Loucy (cell line): ENCODE data around the gene TOX2.

Source experiments
- H2AFZ ChIP-seq: fragments of 200-600 bp; sonication (generic); 2 replicates; pipeline ENCODE4 v1.6.0; 2016; ENCODE audit warnings: antibody characterized with exemption, mild to moderate bottlenecking, low read length, moderate library complexity
- H3F3A ChIP-seq: fragments of 200-600 bp; 2 replicates; pipeline ENCODE4 v1.6.0; 2016; ENCODE audit warnings: antibody characterized with exemption, low read depth, mild to moderate bottlenecking
- H3K27me3 ChIP-seq: fragments of 200-600 bp; sonication (generic); 2 replicates; pipeline ENCODE4 v1.6.1; 2014; ENCODE audit warnings: low read length, mild to moderate bottlenecking; ENCODE audit not compliant: insufficient read depth, poor library complexity, severe bottlenecking
- H3K36me3 ChIP-seq: fragments of 200-600 bp; sonication (generic); 2 replicates; pipeline ENCODE4 v1.6.1; 2016; ENCODE audit warnings: low read length; ENCODE audit not compliant: insufficient read depth
- H3K4me1 ChIP-seq: fragments of 200-600 bp; sonication (generic); 2 replicates; pipeline ENCODE4 v1.5.1; 2014; ENCODE audit warnings: low read length, mild to moderate bottlenecking; ENCODE audit not compliant: insufficient read depth, poor library complexity, severe bottlenecking
- H3K4me2 ChIP-seq: fragments of 200-600 bp; sonication (generic); 2 replicates; pipeline ENCODE4 v1.6.0; 2014; ENCODE audit warnings: antibody characterized with exemption, low read length, low read depth, mild to moderate bottlenecking; ENCODE audit not compliant: poor library complexity, severe bottlenecking
- H3K4me3 ChIP-seq: fragments of 200-600 bp; sonication (generic); 2 replicates; pipeline ENCODE4 v1.5.1; 2014; ENCODE audit warnings: low read length, mild to moderate bottlenecking, mixed read lengths; ENCODE audit not compliant: poor library complexity, severe bottlenecking
- H3K79me2 ChIP-seq: fragments of 200-600 bp; sonication (generic); 2 replicates; pipeline ENCODE4 v1.6.1; 2014; ENCODE audit warnings: low read length; ENCODE audit not compliant: insufficient read depth
- H3K9ac ChIP-seq: fragments of 200-600 bp; sonication (generic); 2 replicates; pipeline ENCODE4 v1.6.0; 2014; ENCODE audit warnings: mild to moderate bottlenecking, low read depth, low read length, moderate library complexity; ENCODE audit not compliant: poor library complexity, severe bottlenecking
- H3K9me2 ChIP-seq: fragments of 200-600 bp; sonication (generic); replicated peaks from 2 replicates; pipeline ENCODE4 v1.6.1; 2016; ENCODE audit warnings: low read depth, low read length, mixed read lengths
- H3K9me3 ChIP-seq: fragments of 200-600 bp; sonication (generic); 2 replicates; pipeline ENCODE4 v1.6.1; 2014; ENCODE audit warnings: mild to moderate bottlenecking, antibody characterized with exemption, low read length, low read depth; ENCODE audit not compliant: insufficient read depth
- H4K20me1 ChIP-seq: fragments of 200-600 bp; sonication (generic); 2 replicates; pipeline ENCODE4 v1.6.0; 2014; ENCODE audit warnings: antibody characterized with exemption, low read length, mild to moderate bottlenecking; ENCODE audit not compliant: insufficient read depth, poor library complexity, severe bottlenecking
- EZH2phosphoT487 ChIP-seq: fragments of 200-600 bp; IDR thresholded peaks from 2 replicates; pipeline ENCODE4 v1.6.1; 2018; ENCODE audit warnings: antibody characterized with exemption, mild to moderate bottlenecking, moderate library complexity, borderline replicate concordance
- TF ChIP-seq, protein P1 (sequence below): fragments of 200-600 bp; sonication (generic); conservative IDR thresholded peaks from 2 replicates; pipeline ENCODE4 v1.5.1; 2014; ENCODE audit warnings: mild to moderate bottlenecking, antibody characterized with exemption, low read length

TOX2 gene

DNA sequence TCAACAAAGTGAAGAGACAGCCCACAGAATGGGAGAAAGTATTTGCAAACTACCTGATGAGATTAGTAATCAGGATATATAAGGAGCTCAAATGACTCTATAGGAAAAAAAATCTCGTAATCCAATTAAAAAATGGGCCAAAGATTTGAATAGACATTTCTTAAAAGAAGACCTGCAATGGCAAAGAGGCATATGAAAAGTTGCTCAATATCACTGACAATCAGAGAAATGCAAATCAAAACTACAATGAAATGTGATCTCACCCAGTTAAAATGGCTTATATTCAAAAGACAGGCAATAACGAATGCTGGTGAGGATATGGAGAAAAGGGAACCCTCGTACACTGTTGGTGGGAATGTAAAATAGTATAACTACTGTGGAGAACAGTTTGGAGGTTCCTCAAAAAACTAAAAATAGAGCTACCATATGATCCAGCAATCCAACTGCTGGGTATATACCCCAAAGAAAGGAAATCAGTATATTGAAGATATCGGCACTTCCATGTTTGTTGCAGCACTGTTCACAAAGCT lies 65.0 kb downstream of the TOX2 start:
- Histone ChIP-seq H4K20me1 (no peaks in the 10 kb centered on the region), H3K79me2 (no peaks in the 10 kb centered on the region)

DNA sequence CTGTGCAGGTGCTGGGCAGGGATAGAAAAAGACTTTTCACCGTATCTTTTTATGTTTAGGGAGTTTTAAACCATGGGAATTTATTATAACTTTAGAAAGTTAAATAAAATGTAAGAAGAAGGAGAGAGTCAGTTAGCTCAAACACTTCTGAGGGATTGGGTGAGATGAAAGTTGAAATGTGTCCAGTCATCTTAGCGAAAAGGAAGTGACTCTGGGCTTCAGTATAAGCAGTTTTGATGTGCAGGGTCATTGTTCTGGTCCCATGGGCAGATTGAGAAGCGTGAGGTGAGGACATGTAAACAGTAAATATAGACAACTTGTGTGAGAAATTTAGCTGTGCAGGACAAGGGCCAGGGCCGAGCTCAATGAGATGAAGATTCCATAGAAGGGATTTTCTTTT lies 66.9 kb downstream of the TOX2 start:
- Histone ChIP-seq H3K4me1 (peaks cover 21% of the 10 kb centered on the region), H4K20me1 (no peaks in the 10 kb centered on the region), H3F3A (no peaks in the 10 kb centered on the region), H3K79me2 (no peaks in the 10 kb centered on the region), H3K9ac (no peak overlapping the region), H3K27me3 (no peaks in the 10 kb centered on the region), H2AFZ (no peak overlapping the region), H3K9me2 (no peaks in the 10 kb centered on the region), H3K4me2 (no peak overlapping the region), H3K4me3 (no peak overlapping the region), H3K9me3 (no peaks in the 10 kb centered on the region), H3K36me3 (no peaks in the 10 kb centered on the region)
- TF ChIP-seq EZH2phosphoT487: no peak
- TF ChIP-seq, protein P1, sequence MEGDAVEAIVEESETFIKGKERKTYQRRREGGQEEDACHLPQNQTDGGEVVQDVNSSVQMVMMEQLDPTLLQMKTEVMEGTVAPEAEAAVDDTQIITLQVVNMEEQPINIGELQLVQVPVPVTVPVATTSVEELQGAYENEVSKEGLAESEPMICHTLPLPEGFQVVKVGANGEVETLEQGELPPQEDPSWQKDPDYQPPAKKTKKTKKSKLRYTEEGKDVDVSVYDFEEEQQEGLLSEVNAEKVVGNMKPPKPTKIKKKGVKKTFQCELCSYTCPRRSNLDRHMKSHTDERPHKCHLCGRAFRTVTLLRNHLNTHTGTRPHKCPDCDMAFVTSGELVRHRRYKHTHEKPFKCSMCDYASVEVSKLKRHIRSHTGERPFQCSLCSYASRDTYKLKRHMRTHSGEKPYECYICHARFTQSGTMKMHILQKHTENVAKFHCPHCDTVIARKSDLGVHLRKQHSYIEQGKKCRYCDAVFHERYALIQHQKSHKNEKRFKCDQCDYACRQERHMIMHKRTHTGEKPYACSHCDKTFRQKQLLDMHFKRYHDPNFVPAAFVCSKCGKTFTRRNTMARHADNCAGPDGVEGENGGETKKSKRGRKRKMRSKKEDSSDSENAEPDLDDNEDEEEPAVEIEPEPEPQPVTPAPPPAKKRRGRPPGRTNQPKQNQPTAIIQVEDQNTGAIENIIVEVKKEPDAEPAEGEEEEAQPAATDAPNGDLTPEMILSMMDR: no peak

More for the DNA sequence above, 65.0 kb downstream of the TOX2 start:
- H2AFZ ChIP-seq: no peak overlapping the region
- H3K4me1 ChIP-seq: peaks cover 11% of the 10 kb centered on the region
- no peak overlapping the region for H3K9ac ChIP-seq
- H3K4me2 ChIP-seq: no peak overlapping the region
- TF ChIP-seq EZH2phosphoT487: no peak
- TF ChIP-seq, protein P1: no peak
- H3K9me3 ChIP-seq: no peaks in the 10 kb centered on the region
- no peaks in the 10 kb centered on the region for H3K36me3 ChIP-seq
- H3K4me3 ChIP-seq: no peak overlapping the region
- H3K27me3 ChIP-seq: no peaks in the 10 kb centered on the region
- no peaks in the 10 kb centered on the region for H3F3A ChIP-seq
- H3K9me2 ChIP-seq: no peaks in the 10 kb centered on the region

DNA sequence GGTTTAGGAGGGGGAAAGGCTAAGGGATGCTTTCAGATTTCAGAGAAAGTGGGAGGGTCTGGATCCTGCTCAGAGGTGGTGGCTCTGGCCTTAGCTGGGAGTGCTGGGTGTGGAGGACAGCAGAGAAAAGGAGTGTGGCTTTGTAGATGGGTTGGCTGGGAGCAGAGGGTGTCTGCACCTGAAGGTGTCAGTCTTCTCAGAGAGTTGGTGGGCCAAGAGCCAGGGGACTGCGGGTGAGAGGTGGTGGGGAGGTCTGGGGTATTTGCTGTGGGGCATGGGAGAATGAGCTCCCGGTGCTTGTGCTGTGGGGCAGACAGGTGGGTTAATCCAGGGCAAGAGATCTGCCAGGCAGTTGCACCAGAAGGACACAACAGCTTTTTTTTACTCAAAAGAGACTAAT lies 67.4 kb downstream of the TOX2 start:
- no peak for TF ChIP-seq EZH2phosphoT487
- TF ChIP-seq, protein P1: no peak
- Histone ChIP-seq H3K9me2 (no peaks in the 10 kb centered on the region), H3K9me3 (no peaks in the 10 kb centered on the region), H3K27me3 (no peaks in the 10 kb centered on the region), H3K79me2 (no peaks in the 10 kb centered on the region), H3K9ac (no peak overlapping the region), H3K4me3 (no peak overlapping the region), H2AFZ (no peak overlapping the region), H3K4me1 (peaks cover 21% of the 10 kb centered on the region), H3K4me2 (no peak overlapping the region), H4K20me1 (no peaks in the 10 kb centered on the region), H3F3A (no peaks in the 10 kb centered on the region), H3K36me3 (no peaks in the 10 kb centered on the region)
